ENCODE measurements around the gene CCDC57.

CCDC57 gene

DNA sequence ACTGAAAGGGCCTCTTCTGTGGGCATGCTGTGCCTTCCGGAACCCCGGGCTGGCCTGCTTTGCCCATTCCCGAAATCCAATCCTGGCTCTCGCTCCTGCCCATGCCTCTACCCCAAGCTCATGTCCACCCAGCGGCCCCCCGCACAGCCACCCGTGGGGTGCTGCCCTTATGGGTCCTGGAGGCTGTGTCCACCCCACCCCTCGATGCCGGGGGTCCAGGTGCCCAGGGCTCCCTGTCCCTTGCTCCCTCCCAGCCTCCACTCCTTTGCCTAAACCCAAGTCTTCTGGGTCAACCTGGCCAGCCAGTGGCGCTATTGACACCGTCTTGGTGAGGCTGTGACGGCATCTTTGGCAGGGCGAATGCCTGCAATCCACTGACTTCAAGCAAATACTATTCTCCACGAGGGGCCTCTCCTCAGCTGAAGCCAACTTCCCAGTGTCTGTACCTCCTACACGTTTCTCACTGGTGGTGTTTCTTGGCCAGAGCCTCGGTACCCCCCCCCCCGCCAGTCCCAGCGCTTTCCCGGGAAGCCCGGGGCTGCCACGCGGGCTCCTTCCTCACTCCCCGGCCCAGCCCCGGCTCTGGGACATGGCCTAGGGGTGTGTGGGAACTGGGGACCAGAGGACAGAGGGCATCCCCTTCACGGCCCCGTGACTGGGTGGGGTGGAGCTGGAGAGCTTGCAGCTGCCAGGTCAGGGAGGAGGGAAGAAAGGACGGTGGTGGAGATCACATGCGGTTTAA, 134.9 kb downstream of the CCDC57 start:
- TF ChIP-seq, protein P1, sequence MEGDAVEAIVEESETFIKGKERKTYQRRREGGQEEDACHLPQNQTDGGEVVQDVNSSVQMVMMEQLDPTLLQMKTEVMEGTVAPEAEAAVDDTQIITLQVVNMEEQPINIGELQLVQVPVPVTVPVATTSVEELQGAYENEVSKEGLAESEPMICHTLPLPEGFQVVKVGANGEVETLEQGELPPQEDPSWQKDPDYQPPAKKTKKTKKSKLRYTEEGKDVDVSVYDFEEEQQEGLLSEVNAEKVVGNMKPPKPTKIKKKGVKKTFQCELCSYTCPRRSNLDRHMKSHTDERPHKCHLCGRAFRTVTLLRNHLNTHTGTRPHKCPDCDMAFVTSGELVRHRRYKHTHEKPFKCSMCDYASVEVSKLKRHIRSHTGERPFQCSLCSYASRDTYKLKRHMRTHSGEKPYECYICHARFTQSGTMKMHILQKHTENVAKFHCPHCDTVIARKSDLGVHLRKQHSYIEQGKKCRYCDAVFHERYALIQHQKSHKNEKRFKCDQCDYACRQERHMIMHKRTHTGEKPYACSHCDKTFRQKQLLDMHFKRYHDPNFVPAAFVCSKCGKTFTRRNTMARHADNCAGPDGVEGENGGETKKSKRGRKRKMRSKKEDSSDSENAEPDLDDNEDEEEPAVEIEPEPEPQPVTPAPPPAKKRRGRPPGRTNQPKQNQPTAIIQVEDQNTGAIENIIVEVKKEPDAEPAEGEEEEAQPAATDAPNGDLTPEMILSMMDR (IDR thresholded peaks at IDR 0.05; ENCODE audit: low read depth, low read length): no peak
- DNase-seq (ENCODE audit: extremely low read depth, low read depth): no peak

DNA sequence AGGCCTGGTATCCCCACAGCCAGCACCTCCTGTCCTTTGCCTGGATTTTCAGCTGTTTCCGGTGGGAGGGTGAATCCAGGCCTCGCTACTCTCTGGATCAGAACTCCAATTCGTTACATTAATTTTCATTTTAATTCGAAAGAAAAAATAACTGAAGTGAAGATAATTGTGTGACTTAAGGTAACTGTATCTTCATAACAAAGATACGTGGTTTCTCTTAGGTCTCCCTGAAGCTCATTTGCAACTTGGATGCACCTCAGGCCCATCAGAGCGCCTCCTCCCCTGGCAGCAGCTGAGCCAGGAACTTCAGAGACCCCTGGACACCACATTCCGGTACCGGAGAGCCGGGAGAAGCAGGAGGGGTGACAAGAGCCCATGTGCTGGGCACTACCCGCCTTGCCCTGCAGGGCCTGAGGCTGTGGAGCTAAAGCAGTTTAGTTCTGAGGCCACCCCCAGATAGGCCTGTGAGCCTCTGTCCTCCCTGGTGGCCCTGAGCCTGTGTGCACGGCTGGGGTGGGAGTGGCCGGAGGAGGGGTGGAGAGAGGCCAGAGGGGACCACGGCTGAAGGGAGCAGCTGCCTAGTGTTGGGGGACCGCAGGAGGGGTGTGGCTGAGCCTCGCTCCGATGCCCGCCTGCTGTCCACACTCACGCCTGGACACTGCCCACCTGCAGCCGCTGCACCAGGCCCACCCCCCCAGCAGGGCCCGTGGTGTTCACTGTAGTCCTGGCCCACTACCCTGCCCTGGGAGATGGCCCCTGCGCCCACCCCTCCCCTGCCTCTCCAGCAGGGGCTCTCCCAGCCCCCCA, 135.7 kb downstream of the CCDC57 start:
- TF ChIP-seq, protein P1 (IDR thresholded peaks at IDR 0.05; ENCODE audit: low read depth, low read length): no peak
- DNase-seq (ENCODE audit: extremely low read depth, low read depth): no peak

DNA sequence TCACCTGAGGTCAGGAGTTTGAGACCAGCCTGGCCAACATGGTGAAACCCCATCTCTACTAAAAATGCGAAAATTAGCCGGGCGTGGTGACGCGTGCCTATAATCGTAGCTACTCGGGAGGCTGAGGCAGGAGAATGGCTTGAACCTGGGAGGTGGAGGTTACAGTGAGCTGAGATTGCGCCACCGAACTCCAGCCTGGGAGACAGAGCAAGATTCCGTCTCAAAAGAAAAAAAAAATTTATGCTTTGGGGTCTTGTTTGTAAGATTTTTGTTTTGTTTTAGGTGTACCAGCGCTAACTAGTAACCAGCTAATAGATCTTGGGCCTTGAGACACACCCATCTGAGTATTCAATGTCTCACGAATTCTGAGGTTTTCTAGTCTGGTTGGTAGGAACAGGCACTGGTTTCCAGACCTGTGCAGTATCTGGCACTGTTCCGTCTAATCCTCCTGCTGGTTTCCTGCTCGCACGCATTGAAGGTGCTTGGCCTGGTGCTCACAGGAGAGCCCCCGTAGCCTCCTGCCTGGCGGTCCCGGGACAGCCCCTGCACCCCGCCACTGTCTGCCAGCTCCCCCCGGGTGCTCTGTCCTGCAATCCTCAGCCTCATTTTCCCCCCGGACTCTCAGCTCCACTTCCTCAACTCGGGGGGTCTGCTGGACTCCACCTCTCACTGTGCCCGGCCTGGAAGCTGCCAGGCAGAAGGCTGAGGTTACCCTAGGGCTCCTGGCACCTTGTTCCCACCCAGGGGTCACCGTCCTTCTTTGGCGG, 136.4 kb downstream of the CCDC57 start:
- no peak for DNase-seq (ENCODE audit: extremely low read depth, low read depth)
- TF ChIP-seq, protein P1 (IDR thresholded peaks at IDR 0.05; ENCODE audit: low read depth, low read length): no peak

DNA sequence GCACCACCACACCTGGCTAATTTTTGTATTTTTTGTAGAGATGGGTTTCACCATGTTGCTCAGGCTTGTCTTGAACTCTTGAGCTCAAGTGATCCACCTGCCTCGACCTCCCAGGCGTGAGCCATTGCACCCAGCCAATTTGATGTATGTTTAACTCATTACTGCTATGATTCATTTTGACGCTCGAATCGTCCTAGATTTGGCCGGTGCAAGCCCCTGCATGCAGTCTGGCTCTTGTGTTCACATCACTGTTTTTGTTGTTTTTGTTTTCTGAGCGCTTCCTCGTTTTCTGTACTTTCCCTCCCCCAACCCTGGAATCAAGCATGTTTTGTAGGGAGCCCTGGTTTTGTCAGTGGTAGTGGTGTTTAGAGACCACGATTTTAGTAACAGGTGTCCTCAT, 139.2 kb downstream of the CCDC57 start:
- TF ChIP-seq, protein P1 (IDR thresholded peaks at IDR 0.05; ENCODE audit: low read depth, low read length): no peak
- DNase-seq (ENCODE audit: extremely low read depth, low read depth): no peak

DNA sequence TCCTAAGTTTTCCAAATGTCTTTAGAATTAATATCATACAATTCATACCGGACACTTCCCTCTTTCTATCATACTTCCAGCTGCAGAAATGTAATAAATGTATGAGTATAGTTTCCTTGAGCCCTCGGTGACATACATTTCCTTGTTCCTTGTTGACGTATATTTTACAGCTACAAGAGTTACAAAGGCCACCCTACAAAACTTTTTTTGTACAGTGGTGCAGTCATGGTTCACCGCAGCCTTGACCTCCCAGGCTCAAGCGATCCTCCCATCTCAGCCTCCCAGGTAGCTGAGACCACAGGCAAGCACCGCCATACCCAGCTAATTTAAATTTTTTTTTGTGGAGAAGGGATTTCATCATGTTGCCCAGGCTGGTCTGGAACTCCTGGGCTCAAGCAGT, 139.8 kb downstream of the CCDC57 start:
- DNase-seq (ENCODE audit: extremely low read depth, low read depth): no peak
- TF ChIP-seq, protein P1 (IDR thresholded peaks at IDR 0.05; ENCODE audit: low read depth, low read length): no peak

DNA sequence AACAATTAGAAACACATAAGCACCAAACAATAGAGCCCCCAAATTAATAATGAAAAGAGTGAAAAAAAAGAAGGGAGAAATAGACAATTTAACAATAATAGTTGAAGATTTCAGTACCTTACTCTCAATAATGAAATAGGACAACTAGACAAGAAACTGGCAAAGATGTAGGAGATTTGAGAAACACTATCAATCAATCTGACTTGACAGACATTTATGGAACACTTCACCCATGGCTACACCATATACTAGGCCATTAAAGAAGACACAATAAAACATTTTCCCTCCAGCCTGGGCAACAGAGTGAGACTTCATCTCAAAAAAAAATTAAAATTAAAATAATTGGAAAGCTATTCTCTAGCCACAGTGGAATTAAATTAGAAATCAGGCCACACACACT, 142.0 kb downstream of the CCDC57 start:
- DNase-seq (ENCODE audit: extremely low read depth, low read depth): no peak
- TF ChIP-seq, protein P1 (IDR thresholded peaks at IDR 0.05; ENCODE audit: low read depth, low read length): no peak
